ENCODE measurements around the gene PLCH1.

Gene PLCH1

GRCh38 chr3:155785662-155786295 lies 40.9 kb upstream of the PLCH1 start:
- CTCF ChIA-PET: no interaction called here
- no peak for DNase-seq (ENCODE audit: extremely low spot score)

GRCh38 chr3:155782390-155782953 lies 37.6 kb upstream of the PLCH1 start:
- TF ChIP-seq FOXK2 (IDR thresholded peaks at IDR 0.05): no peak
- TF ChIP-seq ARNT (IDR thresholded peaks at IDR 0.05): no peak
- no peak for TF ChIP-seq FOXA1 (IDR thresholded peaks at IDR 0.05)
- TF ChIP-seq PKNOX1 (IDR thresholded peaks at IDR 0.05): no peak
- no peak for TF ChIP-seq ELF4 (IDR thresholded peaks at IDR 0.05)
- TF ChIP-seq CTBP1 (IDR thresholded peaks at IDR 0.05; ENCODE audit: borderline replicate concordance): no peak
- TF ChIP-seq LEF1 (IDR thresholded peaks at IDR 0.05; ENCODE audit: borderline replicate concordance): no peak
- TF ChIP-seq NFRKB (IDR thresholded peaks at IDR 0.05): no peak
- no peak for TF ChIP-seq FOXM1 (IDR thresholded peaks at IDR 0.05; ENCODE audit: borderline replicate concordance)
- TF ChIP-seq BHLHE40 (IDR thresholded peaks at IDR 0.05; ENCODE audit: borderline replicate concordance): no peak
- TF ChIP-seq L3MBTL2 (conservative IDR thresholded peaks at IDR 0.05): no peak
- TF ChIP-seq SUZ12 (IDR thresholded peaks at IDR 0.05): no peak
- TF ChIP-seq ZNF384 (IDR thresholded peaks at IDR 0.05): no peak
- no peak for TF ChIP-seq HDGF (IDR thresholded peaks at IDR 0.05; ENCODE audit: borderline replicate concordance)
- TF ChIP-seq TARDBP (IDR thresholded peaks at IDR 0.05): no peak
- TF ChIP-seq SP1 (IDR thresholded peaks at IDR 0.05): no peak
- no peak for DNase-seq (ENCODE audit: extremely low spot score)
- POLR2A ChIA-PET: no interaction called here
- CTCF ChIA-PET: no interaction called here

More at GRCh38 chr3:155785662-155786295, 40.9 kb upstream of the PLCH1 start:
- TF ChIP-seq HDGF (IDR thresholded peaks at IDR 0.05; ENCODE audit: borderline replicate concordance) (no peak), BHLHE40 (IDR thresholded peaks at IDR 0.05; ENCODE audit: borderline replicate concordance) (no peak), FOXA1 (IDR thresholded peaks at IDR 0.05) (no peak), PKNOX1 (IDR thresholded peaks at IDR 0.05) (no peak), CTBP1 (IDR thresholded peaks at IDR 0.05; ENCODE audit: borderline replicate concordance) (no peak), ZNF384 (IDR thresholded peaks at IDR 0.05) (no peak), LEF1 (IDR thresholded peaks at IDR 0.05; ENCODE audit: borderline replicate concordance) (no peak), TARDBP (IDR thresholded peaks at IDR 0.05) (no peak), L3MBTL2 (conservative IDR thresholded peaks at IDR 0.05) (no peak), FOXM1 (IDR thresholded peaks at IDR 0.05; ENCODE audit: borderline replicate concordance) (no peak), NFRKB (IDR thresholded peaks at IDR 0.05) (no peak), FOXK2 (IDR thresholded peaks at IDR 0.05) (no peak), SP1 (IDR thresholded peaks at IDR 0.05) (no peak), ELF4 (IDR thresholded peaks at IDR 0.05) (no peak), SUZ12 (IDR thresholded peaks at IDR 0.05) (no peak), ARNT (IDR thresholded peaks at IDR 0.05) (no peak)
- POLR2A ChIA-PET: no interaction called here

GRCh38 chr3:155780291-155780690 lies 35.4 kb upstream of the PLCH1 start:
- TF ChIP-seq NFRKB (IDR thresholded peaks at IDR 0.05): no peak
- TF ChIP-seq SUZ12 (IDR thresholded peaks at IDR 0.05): no peak
- no peak for TF ChIP-seq FOXK2 (IDR thresholded peaks at IDR 0.05)
- no peak for TF ChIP-seq BHLHE40 (IDR thresholded peaks at IDR 0.05; ENCODE audit: borderline replicate concordance)
- TF ChIP-seq LEF1 (IDR thresholded peaks at IDR 0.05; ENCODE audit: borderline replicate concordance): no peak
- no peak for TF ChIP-seq ZNF384 (IDR thresholded peaks at IDR 0.05)
- TF ChIP-seq L3MBTL2 (conservative IDR thresholded peaks at IDR 0.05): no peak
- TF ChIP-seq FOXM1 (IDR thresholded peaks at IDR 0.05; ENCODE audit: borderline replicate concordance): no peak
- TF ChIP-seq CTBP1 (IDR thresholded peaks at IDR 0.05; ENCODE audit: borderline replicate concordance): no peak
- no peak for TF ChIP-seq SP1 (IDR thresholded peaks at IDR 0.05)
- no peak for TF ChIP-seq ARNT (IDR thresholded peaks at IDR 0.05)
- TF ChIP-seq FOXA1 (IDR thresholded peaks at IDR 0.05): no peak
- TF ChIP-seq TARDBP (IDR thresholded peaks at IDR 0.05): no peak
- no peak for TF ChIP-seq PKNOX1 (IDR thresholded peaks at IDR 0.05)
- no peak for TF ChIP-seq HDGF (IDR thresholded peaks at IDR 0.05; ENCODE audit: borderline replicate concordance)
- TF ChIP-seq ELF4 (IDR thresholded peaks at IDR 0.05): no peak
- no peak for DNase-seq (ENCODE audit: extremely low spot score)
- ChIA-PET CTCF (interaction anchor here (0.6 to 1.1 kb wide), 2 partner anchors 26 to 192 kb away, joined by 5 to 8 read pairs; partner anchors contain the start of gene C3orf33), POLR2A (interaction anchor here (1.0 kb wide), 1 partner anchor 90 kb away, joined by 3 read pairs; no protein-coding TSS in a partner anchor)

GRCh38 chr3:155778462-155778861 lies 33.6 kb upstream of the PLCH1 start:
- no peak for TF ChIP-seq TARDBP (IDR thresholded peaks at IDR 0.05)
- TF ChIP-seq CTBP1 (IDR thresholded peaks at IDR 0.05; ENCODE audit: borderline replicate concordance): no peak
- no peak for TF ChIP-seq SP1 (IDR thresholded peaks at IDR 0.05)
- TF ChIP-seq L3MBTL2 (conservative IDR thresholded peaks at IDR 0.05): no peak
- no peak for TF ChIP-seq FOXM1 (IDR thresholded peaks at IDR 0.05; ENCODE audit: borderline replicate concordance)
- no peak for TF ChIP-seq FOXA1 (IDR thresholded peaks at IDR 0.05)
- no peak for TF ChIP-seq NFRKB (IDR thresholded peaks at IDR 0.05)
- no peak for TF ChIP-seq BHLHE40 (IDR thresholded peaks at IDR 0.05; ENCODE audit: borderline replicate concordance)
- TF ChIP-seq LEF1 (IDR thresholded peaks at IDR 0.05; ENCODE audit: borderline replicate concordance): no peak
- no peak for TF ChIP-seq ZNF384 (IDR thresholded peaks at IDR 0.05)
- TF ChIP-seq ELF4 (IDR thresholded peaks at IDR 0.05): no peak
- TF ChIP-seq SUZ12 (IDR thresholded peaks at IDR 0.05): no peak
- no peak for TF ChIP-seq ARNT (IDR thresholded peaks at IDR 0.05)
- TF ChIP-seq HDGF (IDR thresholded peaks at IDR 0.05; ENCODE audit: borderline replicate concordance): no peak
- DNase-seq (ENCODE audit: extremely low spot score): no peak
- ChIA-PET CTCF (no interaction called here), POLR2A (no interaction called here)

GRCh38 chr3:155772801-155773200 lies 27.9 kb upstream of the PLCH1 start:
- CTCF ChIA-PET: no interaction called here
- no peak for DNase-seq (ENCODE audit: extremely low spot score)
- POLR2A ChIA-PET: no interaction called here
- no peak for TF ChIP-seq ZNF384 (IDR thresholded peaks at IDR 0.05)
- no peak for TF ChIP-seq FOXM1 (IDR thresholded peaks at IDR 0.05; ENCODE audit: borderline replicate concordance)
- TF ChIP-seq FOXK2 (IDR thresholded peaks at IDR 0.05): no peak
- no peak for TF ChIP-seq ARNT (IDR thresholded peaks at IDR 0.05)
- no peak for TF ChIP-seq NFRKB (IDR thresholded peaks at IDR 0.05)
- TF ChIP-seq ELF4 (IDR thresholded peaks at IDR 0.05): no peak
